ENCODE data around the gene SLC25A53. TPM values are rescaled to one million over a fixed set of nuclear protein-coding genes. Genes with fewer than 3 reads are reported as not detected.
"Not testable (repeated sequence)": the region's sequence is repeated elsewhere in the genome, so short reads cannot be mapped to it uniquely, and the experiment has no call there.

Gene SLC25A53
- total RNA-seq, 1 experiment from 2014 or later: 1.0 TPM

DNA sequence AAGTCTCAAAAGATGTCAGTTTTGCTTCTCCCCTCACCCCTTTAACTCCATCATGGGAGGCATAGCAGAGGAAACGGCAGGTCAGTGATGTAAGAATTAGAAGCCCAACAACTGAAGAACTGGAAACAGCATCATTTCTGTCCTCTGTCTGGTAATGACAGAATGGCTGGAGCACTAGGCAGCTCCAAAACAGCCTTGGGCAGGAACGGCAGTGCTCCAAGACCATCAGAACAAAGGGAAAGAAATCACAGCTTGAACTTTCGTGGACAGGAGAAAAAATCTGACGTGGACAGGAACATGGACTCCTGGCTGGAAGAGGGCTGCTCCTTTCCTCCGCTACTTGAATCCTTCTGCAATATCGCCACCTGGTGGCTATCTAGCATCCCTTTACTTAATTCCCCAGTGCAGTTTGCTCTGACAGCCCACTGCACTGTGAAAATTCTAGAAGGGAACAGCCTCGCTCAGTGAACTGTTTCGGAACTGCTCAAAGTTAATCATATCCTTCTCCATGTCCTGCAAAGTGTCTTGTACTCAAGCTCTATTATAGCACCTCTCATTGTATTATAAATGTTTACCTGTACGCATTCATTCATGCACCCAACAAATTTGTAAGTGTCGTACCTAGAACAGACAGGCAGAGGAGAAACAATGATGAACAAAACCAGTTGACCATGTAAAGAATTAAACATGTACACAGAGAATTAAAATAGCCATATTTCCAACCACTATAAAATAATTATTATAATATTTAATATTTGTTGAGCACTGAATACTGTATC, 20.4 kb downstream of the SLC25A53 start:
- in situ Hi-C loops (cut with HindIII; ENCODE audit: low pct_unique_long_range_greater_than_20kb, low sequenced_read_pairs): no loop called here
- peak; percentile 62 for DNase-seq (ENCODE audit: low read depth)

DNA sequence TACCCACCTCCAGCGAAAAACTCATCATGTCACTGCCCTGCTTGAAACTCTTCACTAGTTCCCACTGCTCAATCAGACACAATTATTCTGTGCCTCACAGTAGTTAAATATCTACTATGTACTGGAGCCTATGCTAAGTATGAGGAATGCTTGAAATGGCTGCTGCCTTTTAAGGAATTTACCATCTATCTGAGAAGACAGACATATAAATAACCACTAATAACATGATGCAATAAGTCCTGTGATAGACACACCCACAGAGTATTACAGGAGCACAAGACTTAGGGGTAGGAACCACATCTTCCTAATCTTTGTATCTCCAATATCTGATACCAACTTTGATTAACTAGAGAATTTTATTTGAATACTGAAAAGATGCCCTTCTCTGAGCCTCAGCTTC, 21.1 kb downstream of the SLC25A53 start:
- no peak for DNase-seq (ENCODE audit: low read depth)
- in situ Hi-C loops (cut with HindIII; ENCODE audit: low pct_unique_long_range_greater_than_20kb, low sequenced_read_pairs): no loop called here

DNA sequence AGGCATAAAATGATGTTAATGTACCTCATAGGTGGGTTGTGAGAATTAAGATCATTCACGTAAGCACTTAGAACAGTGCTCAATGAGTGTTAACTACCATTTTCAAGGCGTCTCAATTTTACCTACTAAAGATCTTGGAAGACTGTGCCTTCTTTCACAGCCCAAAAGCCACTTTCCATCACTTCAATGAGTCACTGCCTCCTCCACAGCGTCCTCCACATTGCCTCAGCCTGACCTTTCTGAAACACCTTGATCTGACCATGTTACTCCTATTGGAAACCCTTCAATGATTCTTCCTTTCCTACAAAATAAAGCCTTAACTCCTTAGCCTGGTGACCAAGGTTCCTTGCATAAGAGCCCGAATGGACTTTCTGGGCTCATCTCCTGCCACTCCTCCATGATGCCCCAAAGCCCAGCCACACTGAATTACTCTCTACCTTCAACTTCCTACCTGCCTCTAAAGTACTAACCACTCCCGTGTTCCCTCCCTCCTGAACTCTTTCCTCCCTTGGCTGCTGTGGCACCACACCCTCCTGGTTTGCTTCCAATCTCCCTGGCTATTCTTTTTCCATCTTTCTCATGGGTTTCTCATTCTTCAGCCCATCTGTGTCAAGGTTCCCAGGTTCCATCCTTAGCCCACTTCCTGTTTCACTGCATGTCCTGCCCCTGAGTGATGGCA, 22.1 kb downstream of the SLC25A53 start:
- DNase-seq (ENCODE audit: low read depth): no peak
- in situ Hi-C loops (cut with HindIII; ENCODE audit: low pct_unique_long_range_greater_than_20kb, low sequenced_read_pairs): no loop called here

DNA sequence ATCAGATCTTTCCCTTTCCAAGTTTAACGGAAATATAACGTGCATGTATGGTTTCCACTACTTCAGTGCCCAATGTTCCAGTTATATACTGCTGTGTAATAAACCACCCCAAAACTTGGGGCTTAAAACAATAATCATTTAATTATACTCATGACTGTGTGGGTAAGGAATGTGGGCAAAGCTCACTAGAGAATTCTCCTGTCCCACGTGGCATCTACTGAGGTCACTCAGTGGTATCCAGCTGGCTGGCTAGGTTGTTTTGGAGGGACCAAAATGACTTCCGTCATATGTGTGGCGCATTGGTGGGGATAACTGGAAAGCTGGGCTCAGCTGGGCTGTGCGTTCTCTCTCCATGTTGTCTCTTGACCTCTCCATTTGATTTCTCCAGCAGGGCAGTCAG, 26.0 kb downstream of the SLC25A53 start:
- DNase-seq (ENCODE audit: low read depth): no peak
- in situ Hi-C loops (cut with HindIII; ENCODE audit: low pct_unique_long_range_greater_than_20kb, low sequenced_read_pairs): no loop called here

DNA sequence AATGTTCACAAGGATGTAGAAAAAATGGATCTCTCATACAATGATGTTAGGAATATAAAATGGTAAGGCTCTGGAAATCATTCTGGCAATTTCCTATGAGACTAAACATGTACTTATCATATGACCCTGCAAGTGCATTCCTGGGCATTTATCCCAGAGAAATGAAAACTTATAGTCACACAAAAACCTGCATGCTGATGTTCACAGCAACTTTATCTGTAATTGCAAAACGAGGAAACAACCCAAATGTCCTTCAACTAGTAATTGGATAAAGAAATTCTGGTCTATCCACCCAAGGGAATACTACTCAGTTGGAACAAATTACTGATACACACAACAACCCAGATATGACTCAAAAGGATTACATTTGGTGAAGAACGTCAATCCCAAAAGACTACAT, 30.0 kb downstream of the SLC25A53 start:
- no peak for DNase-seq (ENCODE audit: low read depth)
- in situ Hi-C loops (cut with HindIII; ENCODE audit: low pct_unique_long_range_greater_than_20kb, low sequenced_read_pairs): no loop called here

DNA sequence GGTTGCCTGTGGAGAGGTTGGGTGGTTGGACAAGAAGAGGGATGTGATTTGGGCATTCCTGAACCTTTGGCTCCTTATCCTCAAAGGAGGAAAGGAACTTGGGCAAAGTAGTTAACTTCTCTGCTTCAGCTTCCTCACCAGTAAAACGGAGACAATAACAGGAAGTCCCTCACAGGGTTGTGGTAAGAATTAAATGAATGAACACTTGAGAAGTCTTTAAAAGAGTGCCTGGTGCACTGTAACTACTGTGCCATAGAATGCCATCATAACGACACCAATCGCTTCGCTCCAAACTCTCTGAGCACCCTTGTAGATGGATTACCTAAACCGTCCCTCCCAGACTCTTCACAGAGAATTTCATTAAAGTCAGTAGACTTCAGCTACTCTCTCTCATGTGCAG, 34.0 kb downstream of the SLC25A53 start:
- no peak for DNase-seq (ENCODE audit: low read depth)
- in situ Hi-C loops (cut with HindIII; ENCODE audit: low pct_unique_long_range_greater_than_20kb, low sequenced_read_pairs): no loop called here

DNA sequence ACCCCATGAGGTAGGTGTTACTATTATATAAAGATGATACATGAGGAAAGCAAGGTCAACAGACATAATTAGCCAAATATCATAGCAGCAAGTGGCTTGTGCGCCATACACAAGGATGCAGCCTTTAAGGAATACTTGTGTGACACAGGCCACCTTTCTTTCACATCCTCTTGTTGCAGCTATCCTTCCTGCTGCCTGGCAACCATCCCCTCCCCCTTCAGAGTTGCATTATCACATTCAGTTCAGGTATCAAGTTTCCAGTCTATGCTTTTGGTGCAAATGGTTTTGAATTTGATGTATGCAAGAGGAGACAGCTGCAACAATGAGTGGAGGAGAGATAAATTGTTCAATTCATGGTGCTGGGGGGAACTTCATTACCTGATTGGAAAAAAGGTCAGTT, 38.0 kb downstream of the SLC25A53 start:
- in situ Hi-C loops (cut with HindIII; ENCODE audit: low pct_unique_long_range_greater_than_20kb, low sequenced_read_pairs): no loop called here
- no peak for DNase-seq (ENCODE audit: low read depth)

DNA sequence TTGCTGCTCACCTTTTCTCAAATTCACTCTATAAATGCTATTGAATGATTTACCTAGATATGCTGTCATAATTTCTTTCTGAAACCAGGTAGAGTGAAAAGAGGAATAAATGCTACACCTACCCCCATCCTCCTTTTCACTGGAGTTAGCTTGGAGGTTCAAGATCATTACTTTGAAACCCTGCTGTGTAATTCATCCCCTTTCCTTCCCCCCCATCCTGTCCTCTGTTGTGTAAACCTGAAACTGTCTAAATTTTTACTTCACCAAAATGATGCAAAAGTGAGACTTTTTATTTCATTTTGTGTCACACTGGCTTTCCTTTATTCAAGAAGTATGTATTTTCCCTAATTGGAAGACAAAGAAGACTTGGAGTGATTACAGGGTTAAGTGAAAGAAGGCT, 39.0 kb downstream of the SLC25A53 start:
- in situ Hi-C loops (cut with HindIII; ENCODE audit: low pct_unique_long_range_greater_than_20kb, low sequenced_read_pairs): no loop called here
- no peak for DNase-seq (ENCODE audit: low read depth)

DNA sequence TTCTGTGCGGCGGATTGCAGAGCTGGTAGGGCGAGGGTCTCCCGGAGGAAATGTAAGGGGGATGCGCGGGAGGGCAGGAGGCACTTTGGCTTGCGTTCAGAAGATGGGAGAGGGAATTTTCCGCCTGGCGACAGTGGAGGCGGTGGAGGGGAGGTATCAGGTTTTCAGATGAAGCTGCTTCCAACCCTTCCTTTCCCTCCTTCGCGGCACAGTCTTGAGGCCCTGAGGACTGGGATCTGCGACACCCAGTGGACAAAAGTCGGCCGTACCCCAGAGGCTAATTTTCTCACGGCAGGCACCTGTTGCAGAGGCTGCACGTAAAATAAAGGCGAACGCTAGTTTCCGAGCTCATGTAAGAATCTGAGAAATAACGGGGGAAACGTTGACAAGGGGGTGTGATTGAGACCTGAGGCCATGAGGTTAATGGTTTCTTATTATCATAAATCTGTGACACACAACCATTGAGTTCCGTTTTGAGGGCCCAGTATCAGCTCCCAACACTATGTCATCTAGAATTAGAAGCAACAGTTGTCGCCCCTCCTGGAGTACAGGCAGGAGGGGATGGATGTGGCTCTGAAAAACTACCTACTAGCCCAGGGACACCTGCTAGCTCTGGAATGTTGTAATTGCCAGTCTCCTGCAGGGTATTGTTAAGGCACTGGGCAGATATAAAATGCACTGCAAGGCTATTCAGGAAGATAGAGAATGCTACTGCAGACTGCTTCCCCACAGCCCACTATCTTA, 43.4 kb downstream of the SLC25A53 start:
- peak; percentile 58 for DNase-seq (ENCODE audit: low read depth)
- in situ Hi-C loops (cut with HindIII; ENCODE audit: low pct_unique_long_range_greater_than_20kb, low sequenced_read_pairs): no loop called here

DNA sequence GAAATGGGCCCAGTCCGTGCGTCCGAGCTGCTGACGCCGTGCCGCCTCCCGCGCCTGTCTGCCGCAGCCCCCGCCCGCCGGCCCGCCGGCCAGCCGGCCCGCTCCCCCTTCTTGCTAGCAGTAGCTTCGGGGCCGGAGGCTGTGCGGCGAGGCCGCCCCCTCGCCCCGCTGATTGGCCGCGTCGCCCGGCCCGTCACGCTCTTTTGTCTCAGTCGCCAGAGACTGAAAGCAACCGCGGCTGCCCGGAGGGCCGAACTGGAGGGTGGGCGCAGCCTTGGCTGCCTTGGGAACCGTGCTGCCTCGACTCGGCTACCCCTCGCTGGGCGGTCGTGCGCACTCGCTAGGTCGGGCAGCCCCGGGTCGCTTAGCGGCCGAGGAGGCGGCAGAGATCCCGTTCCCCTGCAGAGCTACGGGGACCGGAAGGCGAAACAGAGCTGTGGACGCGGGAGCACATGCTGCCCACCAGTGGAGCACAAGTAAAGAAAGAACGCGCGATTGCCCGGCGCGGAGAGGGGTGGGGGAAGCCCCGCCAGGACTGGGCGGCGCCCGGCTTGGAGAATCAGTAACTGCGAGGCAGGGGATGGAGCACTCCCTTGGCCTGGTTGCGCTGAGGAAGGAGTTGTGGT, 44.4 kb downstream of the SLC25A53 start, which contains the start of gene ZCCHC18:
TSS of gene ZCCHC18 (plus strand) at position 198 of the 626 bp plus-strand sequence. CDS start 1,589 bp downstream, outside the sequence.
- in situ Hi-C loops (cut with HindIII; ENCODE audit: low pct_unique_long_range_greater_than_20kb, low sequenced_read_pairs): no loop called here
- peak; percentile 76 for DNase-seq (ENCODE audit: low read depth)

DNA sequence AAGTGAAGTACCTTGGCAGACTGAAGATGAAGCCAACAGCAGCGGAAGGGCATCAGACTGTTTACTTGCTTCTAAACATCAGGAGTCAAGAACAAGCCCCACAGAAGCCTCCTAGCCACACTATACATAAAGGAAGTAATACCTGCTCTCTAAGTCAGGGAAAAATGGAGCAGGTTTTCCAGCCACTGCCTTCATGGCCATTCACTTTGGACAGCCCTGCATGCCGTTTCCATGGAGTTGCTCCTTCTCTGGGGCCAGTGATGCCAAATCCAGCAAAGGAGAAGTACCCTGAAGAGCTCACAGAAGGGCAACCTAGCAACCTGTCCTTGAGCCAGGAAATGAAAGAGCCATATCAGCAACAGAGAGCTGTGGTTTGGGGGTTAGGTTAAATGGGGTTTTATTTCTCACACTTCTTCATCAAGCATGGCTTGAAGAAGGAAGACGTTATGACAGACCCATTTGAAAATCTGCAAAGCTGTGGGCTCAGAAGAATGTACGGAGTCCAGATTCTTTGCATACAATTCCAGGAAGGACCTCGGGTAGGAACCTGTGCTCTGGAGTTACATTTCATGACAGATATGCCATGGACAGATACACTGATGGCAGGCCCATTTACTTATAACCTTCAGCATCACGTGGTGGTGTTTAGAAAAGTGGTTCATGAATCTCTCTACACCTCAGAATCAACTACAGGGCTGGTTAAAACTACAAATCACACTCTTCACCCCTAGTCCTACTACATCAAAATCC, 46.1 kb downstream of the SLC25A53 start:
- DNase-seq (ENCODE audit: low read depth); in situ Hi-C loops (cut with HindIII; ENCODE audit: low pct_unique_long_range_greater_than_20kb, low sequenced_read_pairs): not testable (repeated sequence)

DNA sequence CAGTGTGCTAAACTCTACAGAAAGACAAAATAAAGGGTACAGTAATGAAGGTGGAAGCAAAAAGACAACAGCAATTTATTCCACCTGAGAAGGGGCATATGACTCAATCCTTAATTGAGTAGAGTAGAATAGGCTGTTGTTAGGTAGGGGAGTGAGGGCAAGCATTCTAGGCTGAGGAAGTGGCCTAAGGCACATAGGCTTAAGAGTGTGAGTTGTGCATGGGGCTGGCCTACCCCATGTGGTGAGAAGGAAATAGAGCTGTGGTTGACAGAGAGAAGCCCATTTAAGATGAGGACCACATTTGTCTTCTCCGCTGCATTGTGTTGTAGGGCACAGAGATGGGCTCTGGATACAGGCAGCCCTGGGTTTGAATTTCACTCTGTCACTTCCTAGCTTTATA, 47.9 kb downstream of the SLC25A53 start:
- in situ Hi-C loops (cut with HindIII; ENCODE audit: low pct_unique_long_range_greater_than_20kb, low sequenced_read_pairs): no loop called here

DNA sequence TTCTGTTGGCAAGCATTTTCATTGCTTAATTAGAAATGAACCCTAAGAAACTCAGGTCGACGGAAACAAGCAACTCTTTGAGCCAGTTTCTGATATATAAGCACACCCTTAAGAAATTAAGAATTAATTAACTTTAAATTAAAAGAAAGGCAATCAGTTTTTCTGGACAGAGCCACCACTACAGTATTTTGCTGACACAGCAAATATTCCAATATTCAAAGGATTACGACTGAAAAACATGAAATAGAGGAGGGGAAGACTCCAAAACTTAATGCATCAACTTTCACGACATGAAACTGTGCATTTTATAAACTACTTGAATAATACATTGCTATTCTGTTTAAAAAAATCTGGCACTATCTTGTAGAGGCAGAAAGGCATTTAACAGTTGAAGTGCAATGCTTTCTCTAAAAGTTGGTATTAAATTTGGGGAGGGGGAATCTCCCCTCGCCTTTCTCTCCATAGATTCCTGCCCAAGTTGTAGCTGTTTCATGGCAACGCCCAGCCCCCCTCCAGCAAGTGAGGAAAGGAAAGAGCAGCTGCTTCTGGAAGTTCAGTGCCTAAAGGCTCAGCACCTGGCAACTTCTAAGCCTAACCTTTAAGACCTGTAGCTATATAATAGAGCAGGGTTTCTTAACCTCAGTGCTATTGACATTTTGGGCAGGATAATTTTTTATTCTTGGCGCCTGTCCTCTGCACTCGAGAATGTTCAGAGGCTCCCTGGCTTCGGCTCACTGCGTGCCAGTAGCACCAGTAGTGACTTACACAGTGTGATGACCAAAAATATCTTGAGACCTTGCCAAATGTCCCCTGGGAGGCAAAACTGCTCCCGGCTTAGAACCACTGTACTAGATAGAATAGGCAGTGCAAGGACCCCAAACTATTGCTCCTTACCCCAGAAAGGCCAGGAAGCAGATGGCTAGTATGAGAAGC, 51.2 kb downstream of the SLC25A53 start:
- in situ Hi-C loops (cut with HindIII; ENCODE audit: low pct_unique_long_range_greater_than_20kb, low sequenced_read_pairs): no loop called here
- no peak for DNase-seq (ENCODE audit: low read depth)

More for the DNA sequence above, 47.9 kb downstream of the SLC25A53 start:
- DNase-seq (ENCODE audit: low read depth): no peak

DNA sequence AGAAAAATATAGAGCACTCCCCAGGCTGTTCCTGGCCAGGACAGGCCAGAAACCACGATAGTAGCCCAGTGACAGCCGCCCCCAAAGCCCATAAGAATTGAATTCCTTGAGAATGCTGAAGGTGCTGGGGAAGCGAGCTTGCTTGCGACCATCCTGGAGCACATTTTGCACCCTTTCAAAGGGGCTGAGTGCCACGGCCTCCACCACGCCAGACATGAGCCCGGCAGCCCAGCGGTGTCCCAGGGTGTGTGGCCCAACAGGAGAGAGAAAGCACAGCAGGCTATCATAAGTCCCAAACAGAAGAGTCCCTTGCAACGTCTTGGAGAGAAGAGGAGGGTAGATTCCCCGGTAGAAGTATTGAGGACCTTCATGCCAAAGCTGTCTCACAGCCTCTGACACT, 52.1 kb downstream of the SLC25A53 start:
- in situ Hi-C loops (cut with HindIII; ENCODE audit: low pct_unique_long_range_greater_than_20kb, low sequenced_read_pairs): no loop called here
- no peak for DNase-seq (ENCODE audit: low read depth)

DNA sequence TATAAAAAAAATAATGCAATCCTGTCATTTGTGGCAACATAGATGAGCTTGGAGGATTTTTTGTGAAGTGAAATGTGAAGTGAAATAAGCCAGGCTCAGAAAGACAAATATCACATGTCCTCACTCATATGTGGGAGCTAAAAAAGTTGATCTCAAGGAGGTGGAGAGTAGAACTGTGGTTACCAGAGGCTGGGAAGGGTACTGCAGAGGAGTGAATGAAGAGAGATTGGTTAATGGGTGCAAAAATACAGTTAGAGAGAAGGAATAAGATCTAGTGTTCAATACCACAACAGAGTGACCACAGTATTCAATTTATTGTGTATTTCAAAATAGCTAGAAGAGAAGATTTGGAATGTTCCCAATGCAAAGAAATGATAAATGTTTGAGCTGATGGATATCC, 57.9 kb downstream of the SLC25A53 start:
- no peak for DNase-seq (ENCODE audit: low read depth)
- in situ Hi-C loops (cut with HindIII; ENCODE audit: low pct_unique_long_range_greater_than_20kb, low sequenced_read_pairs): no loop called here

DNA sequence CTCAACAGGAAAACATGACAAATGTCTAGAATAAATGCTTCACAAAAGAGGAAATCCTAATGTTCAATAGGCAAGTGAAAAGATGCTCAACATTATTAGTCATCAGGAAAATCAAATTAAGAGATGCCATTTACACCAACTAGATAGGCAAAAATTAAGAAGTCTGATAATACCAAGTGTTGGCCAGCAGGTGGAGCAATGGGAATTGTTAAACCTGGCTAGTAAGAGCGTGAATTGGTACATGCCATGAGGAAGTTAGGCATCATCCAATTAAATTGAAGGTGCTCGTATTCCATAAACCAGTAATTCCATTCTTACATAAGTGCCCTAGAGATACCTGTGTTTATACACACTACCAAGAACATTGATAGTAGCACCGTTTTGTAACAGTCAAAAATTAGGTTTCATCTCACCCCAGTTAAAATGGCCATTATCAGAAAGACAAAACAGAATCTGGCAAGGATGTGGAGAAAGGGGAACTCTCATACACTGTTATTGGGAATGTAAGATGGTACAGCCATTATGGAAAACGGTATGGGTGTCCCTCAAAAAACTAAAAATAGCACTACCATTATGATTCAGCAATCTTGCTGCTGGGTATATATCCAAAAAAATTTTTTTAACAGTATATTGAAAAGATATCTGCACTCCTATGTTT, 58.5 kb downstream of the SLC25A53 start:
- DNase-seq (ENCODE audit: low read depth): peak; percentile 52
- in situ Hi-C loops (cut with HindIII; ENCODE audit: low pct_unique_long_range_greater_than_20kb, low sequenced_read_pairs): no loop called here

DNA sequence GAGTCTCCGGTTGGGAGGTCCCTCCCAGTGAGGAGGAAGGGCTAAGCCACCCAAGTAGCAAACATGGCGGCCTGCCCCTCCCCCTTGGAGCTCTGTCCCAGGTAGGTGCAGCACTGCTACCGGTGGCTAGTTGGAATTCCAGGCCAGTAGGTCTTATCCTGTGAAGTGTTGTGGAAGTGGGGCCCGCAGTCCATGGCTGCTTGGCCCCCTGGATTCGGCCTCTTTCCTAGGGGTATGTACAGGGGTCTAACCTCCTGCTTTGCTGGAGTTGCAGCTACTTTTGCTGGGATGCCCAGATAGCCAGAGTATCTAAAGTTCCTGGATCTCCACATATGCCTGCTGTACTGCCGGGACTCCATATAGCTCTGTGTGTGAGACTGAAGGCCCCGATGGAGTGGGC, 70.9 kb downstream of the SLC25A53 start:
- in situ Hi-C loops (cut with HindIII; ENCODE audit: low pct_unique_long_range_greater_than_20kb, low sequenced_read_pairs): no loop called here
- DNase-seq (ENCODE audit: low read depth): no peak

All from Caki2 (cell line).